Ishikawa (cell line): ENCODE measurements around the gene DGKQ.

Experiments
- CEBPB ChIP-seq: IDR thresholded peaks from 2 replicates; pipeline ENCODE4 v1.6.1; 2012
- CREB1 ChIP-seq: IDR thresholded peaks from 2 replicates; pipeline ENCODE4 v1.6.1; 2012; ENCODE audit warnings: low read depth
- EGR1 ChIP-seq: IDR thresholded peaks from 2 replicates; pipeline ENCODE4 v1.6.1; 2012
- EP300 ChIP-seq: IDR thresholded peaks from 2 replicates; pipeline ENCODE4 v1.6.1; 2012; ENCODE audit warnings: borderline replicate concordance
- FOXM1 ChIP-seq: IDR thresholded peaks from 2 replicates; pipeline ENCODE4 v1.6.1; 2012; ENCODE audit warnings: low read depth, borderline replicate concordance
- NFIC ChIP-seq: IDR thresholded peaks from 2 replicates; pipeline ENCODE4 v1.6.1; 2012
- RAD21 ChIP-seq: IDR thresholded peaks from 2 replicates; pipeline ENCODE4 v1.6.1; 2012; ENCODE audit warnings: low read depth
- TAF1 ChIP-seq: IDR thresholded peaks from 2 replicates; pipeline ENCODE4 v1.6.1; 2012; ENCODE audit warnings: low read depth, mild to moderate bottlenecking
- TCF12 ChIP-seq: IDR thresholded peaks from 2 replicates; pipeline ENCODE4 v1.6.1; 2012; ENCODE audit warnings: low read depth
- TEAD4 ChIP-seq: IDR thresholded peaks from 2 replicates; pipeline ENCODE4 v1.6.1; 2012
- YY1 ChIP-seq: IDR thresholded peaks from 2 replicates; pipeline ENCODE4 v1.6.1; 2012; ENCODE audit warnings: low read depth
- ZBTB7A ChIP-seq: IDR thresholded peaks from 2 replicates; pipeline ENCODE4 v1.6.1; 2012; ENCODE audit warnings: low read depth
- TF ChIP-seq, protein P1 (sequence below): IDR thresholded peaks from 2 replicates; pipeline ENCODE4 v1.6.1; 2012; ENCODE audit warnings: low read depth, mild to moderate bottlenecking
- TF ChIP-seq, protein P2 (sequence below): IDR thresholded peaks from 2 replicates; pipeline ENCODE4 v1.6.1; 2012
- TF ChIP-seq, protein P3 (sequence below): IDR thresholded peaks from 2 replicates; pipeline ENCODE4 v1.6.1; 2012

DGKQ gene

DNA sequence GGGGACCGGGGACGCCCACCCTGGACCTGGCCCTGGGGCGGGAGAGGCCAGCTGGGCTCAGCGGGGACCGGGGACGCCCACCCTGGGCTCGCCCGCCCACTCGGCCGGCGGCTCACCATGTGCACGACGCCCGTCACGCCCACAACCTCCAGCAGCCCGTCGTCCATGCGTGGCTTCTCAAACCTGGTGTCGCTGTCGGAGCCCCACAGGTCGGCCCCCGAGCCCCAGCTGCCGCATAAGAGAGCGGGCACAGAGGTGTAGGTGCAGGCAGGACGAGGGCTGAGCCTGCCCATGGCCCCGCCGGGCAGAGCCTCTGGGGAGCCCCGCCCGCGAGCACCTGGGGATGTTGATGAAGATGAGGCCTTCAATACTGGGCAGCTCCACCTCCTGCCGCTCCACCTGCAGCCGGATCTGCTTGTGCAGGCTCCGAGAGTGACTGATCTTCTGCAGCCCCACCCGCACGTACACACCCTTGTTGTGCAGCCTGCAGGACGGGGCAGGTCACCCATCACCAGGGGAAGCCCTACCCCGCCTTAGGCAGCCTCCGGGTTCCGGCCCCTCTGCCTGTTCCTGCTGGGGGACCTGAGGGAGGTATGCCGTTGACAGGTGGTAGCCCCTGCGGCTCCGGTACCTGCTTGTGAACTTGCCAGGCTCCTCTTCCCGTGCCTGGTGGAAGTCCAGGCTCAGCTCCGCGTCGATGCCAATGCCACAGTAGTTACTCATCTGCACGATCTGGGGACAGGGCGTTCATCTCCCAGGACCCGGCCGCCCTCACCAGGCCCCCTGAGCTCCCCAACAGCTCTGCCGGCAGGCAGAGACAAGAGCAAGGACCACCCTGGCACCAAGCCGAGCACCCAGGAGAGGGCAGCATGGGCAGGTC, 11.8 kb downstream of the DGKQ start:
- TF ChIP-seq, protein P1, sequence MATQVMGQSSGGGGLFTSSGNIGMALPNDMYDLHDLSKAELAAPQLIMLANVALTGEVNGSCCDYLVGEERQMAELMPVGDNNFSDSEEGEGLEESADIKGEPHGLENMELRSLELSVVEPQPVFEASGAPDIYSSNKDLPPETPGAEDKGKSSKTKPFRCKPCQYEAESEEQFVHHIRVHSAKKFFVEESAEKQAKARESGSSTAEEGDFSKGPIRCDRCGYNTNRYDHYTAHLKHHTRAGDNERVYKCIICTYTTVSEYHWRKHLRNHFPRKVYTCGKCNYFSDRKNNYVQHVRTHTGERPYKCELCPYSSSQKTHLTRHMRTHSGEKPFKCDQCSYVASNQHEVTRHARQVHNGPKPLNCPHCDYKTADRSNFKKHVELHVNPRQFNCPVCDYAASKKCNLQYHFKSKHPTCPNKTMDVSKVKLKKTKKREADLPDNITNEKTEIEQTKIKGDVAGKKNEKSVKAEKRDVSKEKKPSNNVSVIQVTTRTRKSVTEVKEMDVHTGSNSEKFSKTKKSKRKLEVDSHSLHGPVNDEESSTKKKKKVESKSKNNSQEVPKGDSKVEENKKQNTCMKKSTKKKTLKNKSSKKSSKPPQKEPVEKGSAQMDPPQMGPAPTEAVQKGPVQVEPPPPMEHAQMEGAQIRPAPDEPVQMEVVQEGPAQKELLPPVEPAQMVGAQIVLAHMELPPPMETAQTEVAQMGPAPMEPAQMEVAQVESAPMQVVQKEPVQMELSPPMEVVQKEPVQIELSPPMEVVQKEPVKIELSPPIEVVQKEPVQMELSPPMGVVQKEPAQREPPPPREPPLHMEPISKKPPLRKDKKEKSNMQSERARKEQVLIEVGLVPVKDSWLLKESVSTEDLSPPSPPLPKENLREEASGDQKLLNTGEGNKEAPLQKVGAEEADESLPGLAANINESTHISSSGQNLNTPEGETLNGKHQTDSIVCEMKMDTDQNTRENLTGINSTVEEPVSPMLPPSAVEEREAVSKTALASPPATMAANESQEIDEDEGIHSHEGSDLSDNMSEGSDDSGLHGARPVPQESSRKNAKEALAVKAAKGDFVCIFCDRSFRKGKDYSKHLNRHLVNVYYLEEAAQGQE, result no peak
- TF ChIP-seq FOXM1 (no peak), CEBPB (no peak), YY1 (no peak), CREB1 (no peak), RAD21 (no peak), ZBTB7A (no peak), TAF1 (no peak), TCF12 (no peak), EGR1 (no peak), EP300 (no peak), NFIC (no peak), TEAD4 (no peak)
- TF ChIP-seq, protein P2, sequence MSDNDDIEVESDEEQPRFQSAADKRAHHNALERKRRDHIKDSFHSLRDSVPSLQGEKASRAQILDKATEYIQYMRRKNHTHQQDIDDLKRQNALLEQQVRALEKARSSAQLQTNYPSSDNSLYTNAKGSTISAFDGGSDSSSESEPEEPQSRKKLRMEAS, result no peak
- TF ChIP-seq, protein P3, sequence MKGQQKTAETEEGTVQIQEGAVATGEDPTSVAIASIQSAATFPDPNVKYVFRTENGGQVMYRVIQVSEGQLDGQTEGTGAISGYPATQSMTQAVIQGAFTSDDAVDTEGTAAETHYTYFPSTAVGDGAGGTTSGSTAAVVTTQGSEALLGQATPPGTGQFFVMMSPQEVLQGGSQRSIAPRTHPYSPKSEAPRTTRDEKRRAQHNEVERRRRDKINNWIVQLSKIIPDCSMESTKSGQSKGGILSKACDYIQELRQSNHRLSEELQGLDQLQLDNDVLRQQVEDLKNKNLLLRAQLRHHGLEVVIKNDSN, result no peak

DNA sequence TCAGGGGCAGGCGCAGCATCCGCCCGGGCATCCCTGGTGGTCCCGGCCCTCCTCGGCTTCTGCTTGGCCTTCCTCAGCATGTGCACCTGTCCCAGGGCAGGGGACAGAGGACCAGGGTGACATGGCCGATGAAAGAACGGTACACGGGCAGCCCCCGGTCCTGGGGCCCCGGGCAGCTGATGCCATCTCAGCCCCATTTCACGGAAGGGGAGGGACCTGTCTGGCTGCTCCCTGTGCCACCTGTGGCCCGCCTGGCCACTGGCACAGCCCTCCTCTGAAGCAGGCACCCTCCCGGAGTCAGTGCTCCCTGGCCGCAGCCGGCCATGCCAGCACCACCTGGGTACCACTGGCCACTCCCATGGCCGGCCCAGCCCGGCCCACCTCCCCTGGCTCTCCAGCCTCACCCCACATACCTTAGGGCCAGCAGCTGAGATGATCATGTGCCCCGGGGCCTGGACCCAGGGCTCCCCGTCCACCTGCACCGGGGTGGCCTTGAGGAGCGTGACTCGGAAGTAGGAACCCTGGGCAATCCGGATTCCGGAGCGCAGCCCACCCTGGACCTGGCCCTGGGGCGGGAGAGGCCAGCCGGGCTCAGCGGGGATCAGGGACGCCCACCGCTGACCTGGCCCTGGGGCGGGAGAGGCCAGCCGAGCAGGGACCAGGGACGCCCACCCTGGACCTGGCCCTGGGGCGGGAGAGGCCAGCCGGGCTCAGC, 12.6 kb downstream of the DGKQ start:
- TF ChIP-seq, protein P1, result no peak
- TF ChIP-seq TCF12, result no peak
- TF ChIP-seq ZBTB7A, result no peak
- TF ChIP-seq CREB1, result no peak
- no peak for TF ChIP-seq TAF1
- TF ChIP-seq FOXM1, result no peak
- no peak for TF ChIP-seq CEBPB
- TF ChIP-seq RAD21, result no peak
- no peak for TF ChIP-seq YY1
- TF ChIP-seq, protein P2, result no peak
- no peak for TF ChIP-seq TEAD4
- no peak for TF ChIP-seq EP300
- TF ChIP-seq, protein P3, result no peak
- no peak for TF ChIP-seq NFIC
- TF ChIP-seq EGR1, result no peak

DNA sequence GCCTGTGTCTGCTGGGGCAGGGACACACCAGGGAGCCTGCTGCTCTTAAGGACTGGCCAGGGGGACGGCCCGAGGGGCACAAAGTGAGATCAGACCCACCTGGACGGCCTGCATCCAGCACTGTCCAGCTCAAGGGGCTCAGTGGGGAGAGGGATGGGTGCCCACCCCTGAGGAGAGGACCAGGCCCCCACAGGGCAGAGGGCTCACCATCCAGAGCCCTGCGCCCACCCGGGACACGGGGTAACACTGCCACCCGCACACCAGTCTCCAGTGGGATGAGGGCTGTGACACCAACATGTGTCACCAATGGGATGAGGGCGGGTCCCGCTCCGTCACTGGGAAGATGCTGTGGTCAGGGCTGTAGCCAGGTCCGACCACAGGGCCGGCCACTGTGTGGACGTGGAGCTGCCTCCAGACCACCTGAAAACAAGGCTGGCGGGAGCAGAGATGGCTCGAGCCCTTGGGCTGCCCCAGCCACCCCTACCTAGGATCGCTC, 13.2 kb downstream of the DGKQ start:
- TF ChIP-seq TAF1 (no peak), TEAD4 (no peak), CEBPB (no peak), CREB1 (no peak), RAD21 (no peak), YY1 (no peak), ZBTB7A (no peak), EGR1 (no peak), EP300 (no peak), FOXM1 (no peak), TCF12 (no peak), NFIC (no peak)
- TF ChIP-seq, protein P3, result no peak
- TF ChIP-seq, protein P1, result no peak
- TF ChIP-seq, protein P2, result no peak
